Activated T-helper 1 cell treated with anti-CD3 and anti-CD28 coated beads, Interleukin-2, amount 50 U/mL, for 16 hours (primary cell): ENCODE measurements around the gene ARHGAP10.

Experiments used
- DNase-seq, 2 donors: peaks; one replicate each; pipeline ENCODE4 v3.0.0-alpha.2; 2020; ENCODE audit warnings: low read depth in 1 of 2, low spot score in 1 of 2

Gene ARHGAP10

GRCh38 chr4:147731580-147732517 is at the start of gene ARHGAP10:
Gene ARHGAP10 (plus strand): TSS chr4:147732088. CDS start chr4:147732302, 214 bp downstream.
- DNase-seq, result peak; percentile 45 to 58

GRCh38 chr4:147682755-147683154 is 49.1 kb upstream of the ARHGAP10 start:
- no peak for DNase-seq

- DNase-seq, result no peak
Measured at GRCh38 chr4:147683188-147683591, 48.7 kb upstream of the ARHGAP10 start.

- DNase-seq, result peak; percentile 69 to 77
Measured at GRCh38 chr4:147683717-147684700, 47.9 kb upstream of the ARHGAP10 start, which contains the start of gene PRMT9. Gene PRMT9 (minus strand): TSS chr4:147684163. CDS start chr4:147683987, 176 bp downstream.

- no peak for DNase-seq
Measured at GRCh38 chr4:147689067-147689466, 42.8 kb upstream of the ARHGAP10 start.

GRCh38 chr4:147691820-147692219 is 40.1 kb upstream of the ARHGAP10 start:
- no peak for DNase-seq

GRCh38 chr4:147693218-147693617 is 38.7 kb upstream of the ARHGAP10 start:
- no peak for DNase-seq

- DNase-seq, result no peak
Measured at GRCh38 chr4:147696866-147697265, 35.0 kb upstream of the ARHGAP10 start.

- no peak for DNase-seq
Measured at GRCh38 chr4:147704846-147705245, 27.0 kb upstream of the ARHGAP10 start.

- no peak for DNase-seq
Measured at GRCh38 chr4:147707892-147708672, 23.8 kb upstream of the ARHGAP10 start.

GRCh38 chr4:147709999-147710398 is 21.9 kb upstream of the ARHGAP10 start:
- no peak for DNase-seq

GRCh38 chr4:147714575-147715401 is 17.1 kb upstream of the ARHGAP10 start:
- DNase-seq, result no peak

- no peak for DNase-seq
Measured at GRCh38 chr4:147717878-147718277, 14.0 kb upstream of the ARHGAP10 start.

GRCh38 chr4:147723326-147723725 is 8.6 kb upstream of the ARHGAP10 start:
- no peak for DNase-seq

- DNase-seq, result no peak
Measured at GRCh38 chr4:147724468-147725201, 7.3 kb upstream of the ARHGAP10 start.

- no peak for DNase-seq
Measured at GRCh38 chr4:147725673-147726072, 6.2 kb upstream of the ARHGAP10 start.

GRCh38 chr4:147727476-147728028 is 4.3 kb upstream of the ARHGAP10 start:
- no peak for DNase-seq

- no peak for DNase-seq
Measured at GRCh38 chr4:147730333-147730732, 1.6 kb upstream of the ARHGAP10 start.
